HFFc6 (cell line): Measurements from ENCODE around the gene AQP1. TPM values are rescaled to one million over a fixed set of nuclear protein-coding genes. Genes with fewer than 3 reads are reported as not detected.

Experiments used
- DNase-seq: peaks from one replicate; pipeline ENCODE4 v3.0.0-alpha.2; 2018
- H3K27ac Mint-ChIP-seq: 2 replicates; pipeline ENCODE4 v1.8.0; 2020; ENCODE audit warnings: mild to moderate bottlenecking, mixed read lengths
- H3K27me3 Mint-ChIP-seq: 2 replicates; pipeline ENCODE4 v1.8.0; 2021; ENCODE audit warnings: mild to moderate bottlenecking, moderate library complexity, mixed read lengths; ENCODE audit not compliant: insufficient read depth
- H3K36me3 Mint-ChIP-seq: 2 replicates; pipeline ENCODE4 v1.8.0; 2021; ENCODE audit warnings: low read depth, mixed read lengths
- H3K4me1 Mint-ChIP-seq: 2 replicates; pipeline ENCODE4 v1.8.0; 2020; ENCODE audit warnings: low read depth, mixed read lengths
- H3K4me3 Mint-ChIP-seq: 2 replicates; pipeline ENCODE4 v1.8.0; 2020; ENCODE audit warnings: mild to moderate bottlenecking, moderate library complexity, mixed read lengths
- H3K9me3 Mint-ChIP-seq: 2 replicates; pipeline ENCODE4 v1.8.0; 2020; ENCODE audit warnings: mild to moderate bottlenecking, mixed read lengths
- CTCF ChIP-seq: fragments of 200-600 bp; sonication (generic); IDR thresholded peaks from 2 replicates; pipeline ENCODE4 v1.5.0; 2021; ENCODE audit warnings: antibody characterized with exemption, mild to moderate bottlenecking
- total RNA-seq, 6 experiments: library from RNA; stranded (reverse); fragmentation: NEBNext Ultra II Directional; extraction: Animal tissue kit (Norgen Biotek cat#: 25700); gene quantifications; 2 replicates in 1 of 6; 3 replicates in 5 of 6; pipeline ENCODE4 v1.2.3, GENCODE V29; 2021

AQP1 gene
- total RNA-seq, 6 experiments from 2014 or later = 0.40 to 0.94 (median 0.57) TPM

GRCh38 chr7:30877993-30878392, 33.7 kb upstream of the AQP1 start:
- peaks cover 12% of the 10 kb centered on the region; the same call in 1 of the 2 replicates for H3K4me1 Mint-ChIP-seq
- TF ChIP-seq CTCF = no peak
- H3K9me3 Mint-ChIP-seq = peaks cover 6% of the 10 kb centered on the region; the same call in 1 of the 2 replicates
- H3K4me3 Mint-ChIP-seq = no peak overlapping the region
- peaks cover 18% of the 10 kb centered on the region for H3K27me3 Mint-ChIP-seq
- H3K36me3 Mint-ChIP-seq = peaks cover 5% of the 10 kb centered on the region; the same call in 1 of the 2 replicates
- no peak overlapping the region for H3K27ac Mint-ChIP-seq
- DNase-seq = no peak

DNA sequence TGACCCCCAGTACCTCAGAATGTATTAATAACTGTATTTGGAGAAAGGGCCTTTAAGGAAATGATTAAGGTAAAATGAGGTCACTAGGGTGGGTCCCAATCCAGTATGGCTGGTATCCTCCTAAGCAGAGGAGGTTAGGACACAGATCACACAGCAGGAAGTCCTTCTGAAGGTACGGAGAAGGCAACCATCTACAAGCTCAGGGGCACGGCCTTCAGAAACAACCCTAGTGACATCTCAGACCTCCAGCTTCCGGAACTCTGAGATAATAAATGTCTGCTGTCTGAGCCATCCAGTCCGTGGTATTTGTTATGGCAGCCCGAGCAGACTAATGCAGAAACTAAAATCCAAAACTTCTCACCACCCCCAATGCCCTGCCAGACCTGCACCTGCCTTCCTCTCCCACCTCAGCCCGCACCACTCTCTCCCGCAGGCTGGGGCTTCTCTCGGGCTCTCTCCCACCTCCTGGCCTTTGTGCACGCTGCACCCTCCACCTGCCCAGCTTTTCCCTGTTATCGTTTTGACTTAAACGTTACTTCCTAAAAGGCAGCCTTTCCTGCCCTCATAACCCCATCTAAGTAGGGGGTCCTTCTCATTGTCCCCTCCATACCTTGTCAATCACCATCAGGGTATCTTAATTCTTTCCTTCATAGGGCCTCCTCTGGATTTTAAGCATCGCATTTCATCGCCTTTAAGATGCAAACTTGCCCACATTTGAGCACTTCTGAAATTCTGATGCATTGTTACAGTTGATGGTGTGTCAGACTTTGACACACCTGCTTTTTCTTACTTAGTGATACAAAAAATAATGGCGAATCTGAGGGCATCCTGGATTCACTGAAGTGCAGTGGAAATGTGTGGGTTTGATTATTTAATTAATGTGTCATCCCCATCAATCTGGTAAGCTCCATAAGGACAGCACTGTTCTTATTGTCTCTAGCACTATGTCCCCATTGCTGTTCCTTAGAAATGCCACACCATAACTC, 32.2 kb upstream of the AQP1 start:
- Mint-ChIP-seq H3K27me3 (peaks cover 27% of the 10 kb centered on the region), H3K4me1 (peaks cover 12% of the 10 kb centered on the region; the same call in 1 of the 2 replicates)

GRCh38 chr7:30880125-30880720, 31.4 kb upstream of the AQP1 start:
- no peak for DNase-seq
- peaks cover 3% of the 10 kb centered on the region; the same call in 1 of the 2 replicates for H3K36me3 Mint-ChIP-seq
- peaks cover 6% of the 10 kb centered on the region; the same call in 1 of the 2 replicates for H3K4me1 Mint-ChIP-seq
- no peak for TF ChIP-seq CTCF
- no peak overlapping the region for H3K27ac Mint-ChIP-seq
- H3K4me3 Mint-ChIP-seq = no peak overlapping the region
- H3K9me3 Mint-ChIP-seq = no peaks in the 10 kb centered on the region
- H3K27me3 Mint-ChIP-seq = peaks cover 29% of the 10 kb centered on the region

More for the DNA sequence above, 32.2 kb upstream of the AQP1 start:
- TF ChIP-seq CTCF = no peak
- H3K9me3 Mint-ChIP-seq = peaks cover 6% of the 10 kb centered on the region; the same call in 1 of the 2 replicates
- H3K4me3 Mint-ChIP-seq = no peak overlapping the region
- H3K36me3 Mint-ChIP-seq = peaks cover 5% of the 10 kb centered on the region; the same call in 1 of the 2 replicates
- no peak for DNase-seq
- no peak overlapping the region for H3K27ac Mint-ChIP-seq

- TF ChIP-seq CTCF = no peak
- no peaks in the 10 kb centered on the region for H3K36me3 Mint-ChIP-seq
- no peak overlapping the region for H3K4me3 Mint-ChIP-seq
- H3K4me1 Mint-ChIP-seq = 0 out of 2 replicates have a peak, but pooled peaks cover 5% of the 10 kb centered on the region
- H3K27ac Mint-ChIP-seq = no peak overlapping the region
- no peak for DNase-seq
- no peaks in the 10 kb centered on the region for H3K9me3 Mint-ChIP-seq
- H3K27me3 Mint-ChIP-seq = peaks cover 32% of the 10 kb centered on the region
These were observed 30.7 kb upstream of the AQP1 start for GRCh38 chr7:30880941-30881340.

DNA sequence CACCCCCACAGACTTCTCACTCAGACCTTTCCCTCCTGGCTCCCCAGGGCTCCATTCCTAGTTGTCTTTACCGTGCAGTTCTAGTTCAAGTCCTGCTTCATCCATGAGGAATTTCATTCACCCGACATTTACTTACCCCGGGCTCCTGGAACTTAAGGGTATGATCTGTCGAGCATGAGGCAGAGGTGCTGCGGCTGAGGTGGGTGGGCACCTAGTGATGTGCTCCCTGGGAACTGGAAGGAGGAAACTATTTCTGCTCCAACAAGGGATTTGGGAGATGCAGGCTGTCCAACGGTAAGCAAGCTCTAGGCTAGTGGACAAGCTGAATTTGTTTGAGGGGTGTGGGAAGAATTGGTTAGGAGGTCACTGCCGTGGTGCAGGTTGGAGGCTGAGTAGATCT, 30.2 kb upstream of the AQP1 start:
- no peaks in the 10 kb centered on the region for H3K9me3 Mint-ChIP-seq
- no peak for TF ChIP-seq CTCF
- no peaks in the 10 kb centered on the region for H3K36me3 Mint-ChIP-seq
- H3K27ac Mint-ChIP-seq = no peak overlapping the region
- peaks cover 33% of the 10 kb centered on the region for H3K27me3 Mint-ChIP-seq
- peaks cover 6% of the 10 kb centered on the region for H3K4me1 Mint-ChIP-seq
- no peak for DNase-seq
- H3K4me3 Mint-ChIP-seq = no peak overlapping the region
